RPMI7951 (cell line): ENCODE measurements around the gene DHRS7B. TPM values are rescaled to one million over a fixed set of nuclear protein-coding genes. Genes with fewer than 3 reads are reported as not detected.
"Not testable (repeated sequence)": the region's sequence is repeated elsewhere in the genome, so short reads cannot be mapped to it uniquely, and the experiment has no call there.

Experiments
- DNase-seq: peaks from one replicate; pipeline ENCODE4 v3.0.0-alpha.2; 2012; ENCODE audit warnings: low read depth
- total RNA-seq: library from RNA; depleted of rRNA; stranded (reverse); fragments of >200 nt; shearing (Covaris generic); gene quantifications from 2 replicates; pipeline ENCODE4 v1.2.3, GENCODE V29; 2014; rRNA removed

DHRS7B gene
- 15.9 and 16.3 TPM in 2 replicates for total RNA-seq

DNA sequence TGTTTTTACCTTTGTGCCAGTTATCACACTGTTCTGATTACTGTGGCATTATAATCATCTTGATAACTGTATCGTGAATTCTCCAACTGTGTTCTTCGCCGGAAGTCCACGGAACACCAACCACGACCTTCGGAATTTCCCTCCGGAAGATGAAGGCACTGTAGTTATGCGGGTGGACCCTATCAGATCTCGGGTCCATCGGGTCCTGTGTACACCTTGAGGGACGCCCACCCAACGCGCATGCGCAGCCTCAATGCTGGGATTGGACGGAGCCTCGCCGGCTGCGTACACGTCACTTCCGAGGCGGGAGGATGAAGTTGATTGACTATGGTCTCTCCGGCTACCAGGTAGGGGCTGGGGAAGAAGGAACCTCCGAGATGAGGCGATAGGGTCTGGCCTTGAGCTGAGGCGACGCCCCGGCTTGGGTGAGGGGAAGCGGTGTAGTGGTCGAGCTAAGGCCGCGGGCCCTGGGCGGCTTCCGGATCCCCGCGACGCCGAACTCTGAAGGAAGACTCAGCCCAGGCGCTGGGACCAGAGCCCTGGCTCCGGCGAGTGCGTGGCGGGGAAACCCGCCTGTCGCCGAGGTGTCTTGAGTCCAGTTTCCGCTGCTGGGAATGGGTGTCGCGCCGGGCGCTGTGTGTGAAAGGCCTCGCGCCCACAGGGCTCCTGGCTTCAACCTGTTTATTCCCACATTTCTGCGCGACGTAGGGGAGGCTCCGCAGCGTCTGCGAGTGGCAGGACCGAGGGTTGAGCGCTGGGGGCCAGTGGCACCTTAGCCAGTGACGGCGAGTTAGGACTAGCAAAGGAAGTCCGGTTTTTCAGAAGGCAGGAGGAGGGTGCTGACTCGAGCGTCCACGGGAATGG, at the start of gene DHRS7B:
Gene DHRS7B, plus strand, starts transcription at position 320 of the 864 bp plus-strand sequence. Its CDS starts 8 bp downstream, at position 328.
- DNase-seq: peak; percentile 85

DNA sequence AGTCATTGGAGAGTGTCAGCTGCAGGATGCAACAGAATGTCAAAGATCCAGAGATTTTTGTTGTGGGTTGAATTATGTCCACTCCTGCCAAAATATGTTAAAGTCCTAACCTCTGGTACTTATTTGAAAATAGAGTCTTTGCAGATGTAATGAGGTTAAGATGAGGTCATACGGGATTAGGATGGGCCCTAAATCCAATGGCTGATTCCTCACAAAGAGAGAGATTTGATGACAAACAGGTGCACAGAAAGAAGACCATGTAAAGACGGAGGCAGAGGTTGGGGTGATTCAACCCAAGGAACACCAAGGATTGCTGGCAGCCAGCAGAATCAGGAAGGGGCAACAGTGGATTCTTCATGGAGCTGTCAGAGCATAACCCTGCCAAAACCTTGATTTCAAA, 49.5 kb upstream of the DHRS7B start:
- DNase-seq: no peak

- DNase-seq: no peak
Observed at GRCh38 chr17:21078016-21078780, 48.6 kb upstream of the DHRS7B start.

DNA sequence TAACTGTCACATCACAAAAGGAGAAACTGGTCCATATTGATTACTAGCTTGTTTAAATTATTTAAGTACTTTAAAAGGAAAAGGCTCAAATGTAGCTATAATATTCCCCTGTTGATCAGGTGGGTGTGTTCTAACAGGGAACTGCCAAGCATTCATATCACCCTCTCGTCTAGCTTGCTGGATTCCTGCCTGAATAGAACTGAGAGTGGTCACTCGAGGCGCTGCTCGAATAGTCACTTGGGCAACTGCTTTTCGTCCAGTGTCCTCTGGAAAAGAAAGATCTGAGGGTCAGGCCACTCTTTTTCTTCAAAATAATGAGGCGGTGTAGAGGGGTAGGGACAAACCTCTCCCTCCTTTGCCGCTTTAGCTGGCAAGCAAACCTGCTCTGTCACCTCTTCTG, 47.6 kb upstream of the DHRS7B start:
- DNase-seq: no peak

GRCh38 chr17:21082001-21082436, 44.7 kb upstream of the DHRS7B start:
- DNase-seq: no peak

DNA sequence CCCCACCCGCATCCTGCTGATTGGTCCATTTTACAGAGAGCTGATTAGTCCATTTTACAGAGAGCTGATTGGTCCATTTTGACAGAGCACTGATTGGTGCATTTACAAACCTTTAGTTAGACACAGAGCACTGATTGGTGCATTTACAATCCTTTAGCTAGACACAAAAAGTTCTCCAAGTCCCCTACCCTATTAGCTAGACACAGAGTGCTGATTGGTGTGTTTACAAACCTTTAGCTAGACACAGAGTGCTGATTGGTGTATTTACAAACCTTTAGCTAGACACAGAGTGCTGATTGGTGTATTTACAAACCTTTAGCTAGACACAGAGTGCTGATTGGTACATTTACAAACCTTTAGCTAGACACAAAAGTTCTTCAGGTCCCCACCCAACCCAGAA, 41.5 kb upstream of the DHRS7B start:
- DNase-seq: not testable (repeated sequence)

DNA sequence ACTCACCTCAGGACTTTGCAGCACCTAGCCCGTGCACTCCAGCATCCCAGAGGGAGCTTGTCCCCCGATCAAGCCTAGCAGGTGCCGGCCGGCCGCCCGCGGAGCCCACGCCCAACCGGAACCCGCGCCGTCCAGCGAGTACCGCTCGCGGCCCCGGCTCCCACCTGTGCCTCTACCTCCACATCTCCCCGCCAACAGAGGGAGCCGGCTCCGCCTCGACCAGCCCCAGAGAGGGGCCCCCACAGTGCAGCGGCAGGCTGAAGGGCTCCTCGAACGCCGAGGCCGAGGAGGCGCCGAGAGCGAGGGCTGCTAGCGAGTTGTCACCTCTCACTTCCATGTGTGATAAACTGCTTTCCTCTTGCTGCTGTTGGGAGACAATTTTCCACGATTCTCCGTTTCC, 41.1 kb upstream of the DHRS7B start:
- no peak for DNase-seq

- peak; percentile 51 for DNase-seq
Observed at GRCh38 chr17:21089145-21089544, 37.6 kb upstream of the DHRS7B start.

GRCh38 chr17:21089933-21090901, 36.5 kb upstream of the DHRS7B start:
- DNase-seq: no peak

- no peak for DNase-seq
Observed at GRCh38 chr17:21090902-21091618, 35.7 kb upstream of the DHRS7B start.

- no peak for DNase-seq
Observed at GRCh38 chr17:21094298-21094704, 32.5 kb upstream of the DHRS7B start.

DNA sequence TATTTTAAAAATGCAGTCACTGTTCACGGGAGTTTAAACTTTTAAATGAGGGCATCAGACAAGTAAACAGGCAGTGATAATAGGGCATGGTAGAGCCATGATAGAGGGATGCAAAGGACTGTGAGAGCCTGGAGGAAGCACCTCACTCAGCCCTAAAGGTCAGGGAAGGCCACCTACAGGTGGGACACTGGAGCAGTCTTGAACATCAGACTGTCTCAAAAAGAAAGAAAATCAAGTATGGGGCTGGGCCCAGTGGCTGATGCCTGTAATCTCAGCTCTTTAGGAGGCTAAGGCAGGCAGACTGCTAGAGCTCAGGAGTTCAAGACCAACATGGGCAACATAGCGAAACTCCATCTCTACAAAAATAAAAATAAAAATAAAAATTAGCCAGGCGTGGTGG, 31.0 kb upstream of the DHRS7B start:
- DNase-seq: no peak

DNA sequence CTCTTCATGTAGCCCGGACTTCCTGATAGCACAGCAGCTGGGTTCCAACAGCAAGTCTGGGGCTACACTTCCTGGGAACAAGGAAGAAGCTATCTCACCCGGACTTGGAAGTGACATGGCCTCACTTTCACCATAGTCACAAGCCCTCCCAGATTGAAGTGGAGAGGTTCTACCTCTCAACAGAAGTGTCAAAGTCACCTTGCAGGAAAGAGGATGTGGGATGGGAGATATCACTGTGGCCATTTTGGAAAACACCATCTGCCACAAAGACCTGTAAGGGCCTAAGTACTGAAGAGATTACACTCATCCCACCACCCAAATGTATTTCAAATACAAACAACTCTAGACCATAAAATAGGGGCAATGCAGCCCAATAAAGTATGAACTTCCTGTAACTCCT, 29.9 kb upstream of the DHRS7B start:
- no peak for DNase-seq

- DNase-seq: peak; percentile 85
Observed at GRCh38 chr17:21098934-21099689, 27.7 kb upstream of the DHRS7B start.

DNA sequence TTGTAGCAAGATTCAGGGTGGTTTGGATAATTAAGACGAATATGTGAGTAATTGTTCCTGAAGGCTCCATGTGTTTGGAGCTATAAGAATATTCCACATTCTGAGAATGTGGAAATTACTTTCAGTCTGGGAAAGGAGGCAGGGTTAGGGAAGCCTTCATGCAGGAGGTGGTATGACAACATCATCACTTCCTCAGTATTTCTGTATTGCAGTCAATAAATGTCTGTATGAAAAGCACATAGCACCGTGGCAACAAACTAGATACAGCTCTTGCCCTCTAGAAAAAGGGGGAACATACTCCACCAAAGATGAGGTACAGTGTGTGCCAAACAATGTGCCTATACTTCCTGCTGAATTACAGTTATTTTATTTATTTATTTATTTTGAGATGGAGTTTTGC, 26.1 kb upstream of the DHRS7B start:
- no peak for DNase-seq

GRCh38 chr17:21104608-21105007, 22.2 kb upstream of the DHRS7B start:
- no peak for DNase-seq

GRCh38 chr17:21105064-21105894, 21.5 kb upstream of the DHRS7B start:
- no peak for DNase-seq

GRCh38 chr17:21106316-21106715, 20.4 kb upstream of the DHRS7B start:
- no peak for DNase-seq

DNA sequence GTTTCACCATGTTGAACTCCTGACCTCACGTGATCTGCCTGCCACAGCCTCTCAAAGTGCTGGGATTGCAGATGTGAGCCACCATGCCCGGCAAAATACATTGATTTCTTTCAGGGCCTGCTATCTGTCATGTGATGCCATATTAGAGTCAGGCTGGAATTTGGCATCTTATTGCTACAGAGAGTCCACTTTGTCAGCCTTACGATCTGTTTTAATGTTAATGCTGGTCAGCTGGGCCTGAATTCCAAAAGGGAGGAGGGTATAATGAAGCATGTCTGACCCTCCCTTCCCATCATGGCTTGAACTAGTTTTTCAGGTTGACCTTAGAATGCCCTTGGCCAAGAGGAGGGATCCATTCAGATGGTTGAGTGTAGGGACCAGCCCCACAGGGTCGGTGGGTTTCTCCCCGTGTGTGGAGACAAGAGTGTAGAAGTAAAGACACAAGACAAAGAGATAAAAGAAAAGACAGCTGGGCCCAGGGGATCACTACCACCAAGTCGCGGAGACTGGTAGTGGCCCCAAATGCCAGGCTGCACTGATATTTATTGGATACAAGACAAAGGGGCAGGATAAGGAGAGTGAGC, 19.6 kb upstream of the DHRS7B start:
- DNase-seq: not testable (repeated sequence)
